ENCODE results near the gene ZSCAN31.

DNA sequence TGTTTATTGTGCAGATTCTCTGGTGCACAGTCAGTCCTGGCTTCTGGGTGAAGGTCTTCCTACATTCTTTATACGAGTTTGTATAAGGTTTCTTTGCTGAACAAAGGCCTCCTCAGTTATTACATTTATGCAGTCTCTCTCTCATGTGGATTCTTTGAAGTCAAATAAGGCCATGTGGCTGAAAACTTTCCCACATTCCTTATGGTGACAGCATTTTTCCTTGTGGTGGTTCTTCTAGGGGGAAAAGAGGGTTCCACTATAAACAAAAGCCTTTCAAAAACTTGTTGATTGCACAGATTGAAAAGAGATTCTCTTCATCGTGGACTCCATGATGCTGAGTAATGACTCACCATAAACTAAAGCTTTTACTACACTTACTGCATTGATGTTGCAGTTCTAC, 44.4 kb upstream of the ZSCAN31 start:
- TF ChIP-seq, protein P1, sequence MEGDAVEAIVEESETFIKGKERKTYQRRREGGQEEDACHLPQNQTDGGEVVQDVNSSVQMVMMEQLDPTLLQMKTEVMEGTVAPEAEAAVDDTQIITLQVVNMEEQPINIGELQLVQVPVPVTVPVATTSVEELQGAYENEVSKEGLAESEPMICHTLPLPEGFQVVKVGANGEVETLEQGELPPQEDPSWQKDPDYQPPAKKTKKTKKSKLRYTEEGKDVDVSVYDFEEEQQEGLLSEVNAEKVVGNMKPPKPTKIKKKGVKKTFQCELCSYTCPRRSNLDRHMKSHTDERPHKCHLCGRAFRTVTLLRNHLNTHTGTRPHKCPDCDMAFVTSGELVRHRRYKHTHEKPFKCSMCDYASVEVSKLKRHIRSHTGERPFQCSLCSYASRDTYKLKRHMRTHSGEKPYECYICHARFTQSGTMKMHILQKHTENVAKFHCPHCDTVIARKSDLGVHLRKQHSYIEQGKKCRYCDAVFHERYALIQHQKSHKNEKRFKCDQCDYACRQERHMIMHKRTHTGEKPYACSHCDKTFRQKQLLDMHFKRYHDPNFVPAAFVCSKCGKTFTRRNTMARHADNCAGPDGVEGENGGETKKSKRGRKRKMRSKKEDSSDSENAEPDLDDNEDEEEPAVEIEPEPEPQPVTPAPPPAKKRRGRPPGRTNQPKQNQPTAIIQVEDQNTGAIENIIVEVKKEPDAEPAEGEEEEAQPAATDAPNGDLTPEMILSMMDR (IDR thresholded peaks at IDR 0.05) = no peak
- no peak for TF ChIP-seq ZFX (IDR thresholded peaks at IDR 0.05; ENCODE audit: borderline replicate concordance)
